SJSA1 (cell line): ENCODE results near the gene LMLN. TPM values are rescaled to one million over a fixed set of nuclear protein-coding genes. Genes with fewer than 3 reads are reported as not detected.
"Not testable (repeated sequence)": the region's sequence is repeated elsewhere in the genome, so short reads cannot be mapped to it uniquely, and the experiment has no call there.

Source experiments
- DNase-seq, 2 experiments: peaks; one replicate each; pipeline ENCODE4 v3.0.0-alpha.2; 2015 to 2020; ENCODE audit warnings: low spot score in 2 of 2, low read depth in 1 of 2
- H3K27ac ChIP-seq: fragments of 250-450 bp; sonication (Bioruptor Pico); 2 replicates; pipeline ENCODE4 v1.5.1; 2020; ENCODE audit warnings: mild to moderate bottlenecking, moderate library complexity
- H3K27me3 ChIP-seq: fragments of 250-450 bp; sonication (Bioruptor Pico); replicated peaks from 2 replicates; pipeline ENCODE4 v1.5.1; 2020; ENCODE audit warnings: mild to moderate bottlenecking, moderate library complexity
- H3K36me3 ChIP-seq: fragments of 250-450 bp; sonication (Bioruptor Pico); 2 replicates; pipeline ENCODE4 v1.5.1; 2020; ENCODE audit warnings: mild to moderate bottlenecking
- H3K4me1 ChIP-seq: fragments of 250-450 bp; sonication (Bioruptor Pico); replicated peaks from 2 replicates; pipeline ENCODE4 v1.6.1; 2021; ENCODE audit warnings: mild to moderate bottlenecking
- H3K4me3 ChIP-seq: fragments of 250-450 bp; sonication (Bioruptor Pico); 2 replicates; pipeline ENCODE4 v1.5.1; 2020; ENCODE audit warnings: mild to moderate bottlenecking
- H3K9me3 ChIP-seq: fragments of 250-450 bp; sonication (Bioruptor Pico); replicated peaks from 2 replicates; pipeline ENCODE4 v1.5.1; 2020; ENCODE audit warnings: mild to moderate bottlenecking
- total RNA-seq: library from RNA; depleted of rRNA; stranded (reverse); fragments of >200 nt; shearing (Covaris generic); gene quantifications from 2 replicates; pipeline ENCODE4 v1.2.3, GENCODE V29; 2014

Gene LMLN
- total RNA-seq, 1 experiment from 2014 or later: 1.3 TPM

GRCh38 chr3:198062068-198062465 lies 102.0 kb downstream of the LMLN start:
- Histone ChIP-seq H3K4me3 (no peak overlapping the region), H3K27ac (no peak overlapping the region), H3K27me3 (peaks cover 11% of the 10 kb centered on the region), H3K4me1 (no peaks in the 10 kb centered on the region), H3K36me3 (no peaks in the 10 kb centered on the region), H3K9me3 (no peaks in the 10 kb centered on the region)
- no peak for DNase-seq

GRCh38 chr3:198064420-198064819 lies 104.4 kb downstream of the LMLN start:
- no peaks in the 10 kb centered on the region for H3K9me3 ChIP-seq
- no peak for DNase-seq
- H3K4me3 ChIP-seq: no peak overlapping the region
- H3K4me1 ChIP-seq: no peaks in the 10 kb centered on the region
- H3K36me3 ChIP-seq: no peaks in the 10 kb centered on the region
- no peak overlapping the region for H3K27ac ChIP-seq
- H3K27me3 ChIP-seq: peaks cover 17% of the 10 kb centered on the region

GRCh38 chr3:198065897-198066296 lies 105.9 kb downstream of the LMLN start:
- no peak overlapping the region for H3K27ac ChIP-seq
- no peak overlapping the region for H3K4me3 ChIP-seq
- H3K36me3 ChIP-seq: no peaks in the 10 kb centered on the region
- peaks cover 16% of the 10 kb centered on the region for H3K27me3 ChIP-seq
- no peaks in the 10 kb centered on the region for H3K4me1 ChIP-seq
- H3K9me3 ChIP-seq: no peaks in the 10 kb centered on the region
- no peak for DNase-seq

- no peak for DNase-seq
- Histone ChIP-seq H3K4me1 (peaks cover 5% of the 10 kb centered on the region; the same call in 1 of the 2 replicates), H3K4me3 (no peak overlapping the region), H3K27ac (no peak overlapping the region), H3K36me3 (no peaks in the 10 kb centered on the region), H3K27me3 (peaks cover 6% of the 10 kb centered on the region; the same call in 1 of the 2 replicates), H3K9me3 (no peaks in the 10 kb centered on the region)
These were observed 107.4 kb downstream of the LMLN start for GRCh38 chr3:198067416-198067815.

GRCh38 chr3:198070871-198071270 lies 110.9 kb downstream of the LMLN start:
- H3K36me3 ChIP-seq: no peaks in the 10 kb centered on the region
- no peaks in the 10 kb centered on the region for H3K9me3 ChIP-seq
- H3K4me1 ChIP-seq: peaks cover 5% of the 10 kb centered on the region; the same call in 1 of the 2 replicates
- H3K27ac ChIP-seq: no peak overlapping the region
- H3K27me3 ChIP-seq: peaks cover 10% of the 10 kb centered on the region
- DNase-seq: no peak
- no peak overlapping the region for H3K4me3 ChIP-seq

- Histone ChIP-seq H3K27me3 (peaks cover 12% of the 10 kb centered on the region), H3K36me3 (no peaks in the 10 kb centered on the region), H3K4me3 (no peak overlapping the region), H3K9me3 (no peaks in the 10 kb centered on the region), H3K4me1 (peaks cover 5% of the 10 kb centered on the region; the same call in 1 of the 2 replicates), H3K27ac (no peak overlapping the region)
- peak; percentile 50 to 63 for DNase-seq
These were observed 111.7 kb downstream of the LMLN start for GRCh38 chr3:198071602-198072287.

GRCh38 chr3:198076722-198077308 lies 116.8 kb downstream of the LMLN start:
- Histone ChIP-seq H3K4me3 (no peak overlapping the region), H3K27ac (no peak overlapping the region), H3K27me3 (peaks cover 35% of the 10 kb centered on the region), H3K4me1 (peaks cover 16% of the 10 kb centered on the region), H3K9me3 (0 out of 2 replicates have a peak, but pooled peaks cover 3% of the 10 kb centered on the region), H3K36me3 (no peaks in the 10 kb centered on the region)
- no peak for DNase-seq

- Histone ChIP-seq H3K9me3 (0 out of 2 replicates have a peak, but pooled peaks cover 3% of the 10 kb centered on the region), H3K27ac (no peak overlapping the region), H3K36me3 (no peaks in the 10 kb centered on the region), H3K27me3 (peaks cover 48% of the 10 kb centered on the region), H3K4me3 (peak overlapping the region; percentile 20), H3K4me1 (peaks cover 15% of the 10 kb centered on the region)
- no peak for DNase-seq
These were observed 119.9 kb downstream of the LMLN start for GRCh38 chr3:198079771-198080520.

- H3K9me3 ChIP-seq: 0 out of 2 replicates have a peak, but pooled peaks cover 3% of the 10 kb centered on the region
- DNase-seq: peak; percentile 46 to 54
- peaks cover 48% of the 10 kb centered on the region for H3K27me3 ChIP-seq
These were observed 120.7 kb downstream of the LMLN start for GRCh38 chr3:198080521-198081384.

GRCh38 chr3:198081421-198081844 lies 121.4 kb downstream of the LMLN start:
- Histone ChIP-seq H3K27me3 (peaks cover 48% of the 10 kb centered on the region), H3K27ac (no peak overlapping the region), H3K36me3 (no peaks in the 10 kb centered on the region), H3K9me3 (0 out of 2 replicates have a peak, but pooled peaks cover 3% of the 10 kb centered on the region), H3K4me1 (peaks cover 15% of the 10 kb centered on the region), H3K4me3 (no peak overlapping the region)
- DNase-seq: no peak

More at GRCh38 chr3:198080521-198081384, 120.7 kb downstream of the LMLN start:
- Histone ChIP-seq H3K4me3 (peak overlapping the region; percentile 20), H3K4me1 (peaks cover 15% of the 10 kb centered on the region), H3K27ac (no peak overlapping the region), H3K36me3 (no peaks in the 10 kb centered on the region)

- H3K9me3 ChIP-seq, H3K36me3 ChIP-seq, H3K4me3 ChIP-seq, DNase-seq, H3K27ac ChIP-seq: not testable (repeated sequence)
- Histone ChIP-seq H3K4me1 (peaks cover 15% of the 10 kb centered on the region), H3K27me3 (peaks cover 43% of the 10 kb centered on the region)
These were observed 122.2 kb downstream of the LMLN start for GRCh38 chr3:198082226-198082625.

- DNase-seq: no peak
- Histone ChIP-seq H3K27ac (no peak overlapping the region), H3K27me3 (peaks cover 13% of the 10 kb centered on the region), H3K4me1 (no peaks in the 10 kb centered on the region), H3K9me3 (no peaks in the 10 kb centered on the region), H3K4me3 (no peak overlapping the region), H3K36me3 (no peaks in the 10 kb centered on the region)
These were observed 128.5 kb downstream of the LMLN start for GRCh38 chr3:198088421-198088955.

GRCh38 chr3:198090795-198091332 lies 130.8 kb downstream of the LMLN start:
- Histone ChIP-seq H3K4me1 (no peaks in the 10 kb centered on the region), H3K27ac (no peak overlapping the region), H3K36me3 (no peaks in the 10 kb centered on the region), H3K27me3 (peaks cover 11% of the 10 kb centered on the region; the same call in 1 of the 2 replicates), H3K9me3 (no peaks in the 10 kb centered on the region), H3K4me3 (no peak overlapping the region)
- DNase-seq: no peak
